GM19239 (cell line): ENCODE data around the gene CDC42BPB.
A peak's percentile ranks its signal among the peaks of the same experiment; 100 is the strongest.

ENCODE experiments used
- DNase-seq: peaks from one replicate; pipeline ENCODE4 v3.0.0; 2011; ENCODE audit warnings: low spot score; ENCODE audit not compliant: insufficient read length
- FAIRE-seq: peaks from 2 replicates; lab custom pipeline; 2011; peaks lifted over from hg19 to GRCh38; lab: Jason Lieb, UNC

Gene CDC42BPB

GRCh38 chr14:103073876-103074728 is 16.8 kb upstream of the CDC42BPB start:
- DNase-seq (no peak), FAIRE-seq (no peak)

GRCh38 chr14:103073367-103073875 is 16.1 kb upstream of the CDC42BPB start:
- no peak for DNase-seq
- no peak for FAIRE-seq

GRCh38 chr14:103072595-103073366 is 15.4 kb upstream of the CDC42BPB start:
- DNase-seq (no peak), FAIRE-seq (no peak)

GRCh38 chr14:103071544-103072251 is 14.3 kb upstream of the CDC42BPB start:
- no peak for FAIRE-seq
- DNase-seq, result no peak

- no peak for DNase-seq
- no peak for FAIRE-seq
Measured at GRCh38 chr14:103070971-103071542, 13.7 kb upstream of the CDC42BPB start.

GRCh38 chr14:103070263-103070885 is 13.0 kb upstream of the CDC42BPB start:
- DNase-seq (no peak), FAIRE-seq (no peak)

- DNase-seq (no peak), FAIRE-seq (no peak)
Measured at GRCh38 chr14:103068351-103069073, 11.2 kb upstream of the CDC42BPB start.

GRCh38 chr14:103067231-103067954 is 10.0 kb upstream of the CDC42BPB start:
- FAIRE-seq (no peak), DNase-seq (no peak)

DNA sequence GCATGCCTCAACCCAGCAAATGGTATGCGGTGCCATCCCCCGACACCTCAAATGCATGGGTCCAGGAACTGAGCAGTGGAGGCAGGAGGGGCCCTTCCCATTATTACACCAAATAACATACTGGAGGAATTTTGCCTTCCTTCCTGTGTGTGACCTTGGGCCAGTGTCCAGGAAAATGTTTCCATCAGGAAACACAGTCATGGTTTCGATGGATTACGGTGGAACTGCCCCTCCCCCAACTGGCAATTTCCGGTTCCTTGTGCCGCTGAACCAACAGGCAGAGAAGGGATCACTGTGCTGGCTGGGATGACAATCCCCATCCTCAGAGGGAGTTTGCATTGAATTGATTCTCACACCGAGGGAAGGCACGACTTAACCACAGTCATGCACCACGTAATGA is 9.1 kb upstream of the CDC42BPB start:
- DNase-seq (no peak), FAIRE-seq (no peak)

DNA sequence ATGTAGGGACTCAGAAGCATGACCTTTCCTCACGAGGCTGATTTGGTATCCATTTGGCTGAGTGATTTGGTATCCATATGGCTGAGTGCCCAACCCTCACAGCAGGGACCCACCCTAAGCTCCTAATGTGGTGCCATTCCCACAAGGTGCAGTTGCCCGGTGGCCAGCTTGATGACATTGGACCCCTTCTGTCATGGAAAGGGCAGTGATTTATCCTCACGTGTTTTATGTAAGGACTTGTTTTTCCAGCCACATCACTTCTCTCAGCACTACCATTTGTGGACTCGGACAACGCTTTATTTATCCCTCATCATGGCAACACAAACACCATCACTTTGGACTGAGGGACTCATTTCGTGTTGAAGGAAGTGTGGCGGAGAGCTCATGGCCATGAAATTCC is 8.5 kb upstream of the CDC42BPB start:
- FAIRE-seq (no peak), DNase-seq (no peak)

GRCh38 chr14:103064978-103065377 is 7.6 kb upstream of the CDC42BPB start:
- DNase-seq (no peak), FAIRE-seq (no peak)

GRCh38 chr14:103064436-103064835 is 7.1 kb upstream of the CDC42BPB start:
- DNase-seq (no peak), FAIRE-seq (no peak)

DNA sequence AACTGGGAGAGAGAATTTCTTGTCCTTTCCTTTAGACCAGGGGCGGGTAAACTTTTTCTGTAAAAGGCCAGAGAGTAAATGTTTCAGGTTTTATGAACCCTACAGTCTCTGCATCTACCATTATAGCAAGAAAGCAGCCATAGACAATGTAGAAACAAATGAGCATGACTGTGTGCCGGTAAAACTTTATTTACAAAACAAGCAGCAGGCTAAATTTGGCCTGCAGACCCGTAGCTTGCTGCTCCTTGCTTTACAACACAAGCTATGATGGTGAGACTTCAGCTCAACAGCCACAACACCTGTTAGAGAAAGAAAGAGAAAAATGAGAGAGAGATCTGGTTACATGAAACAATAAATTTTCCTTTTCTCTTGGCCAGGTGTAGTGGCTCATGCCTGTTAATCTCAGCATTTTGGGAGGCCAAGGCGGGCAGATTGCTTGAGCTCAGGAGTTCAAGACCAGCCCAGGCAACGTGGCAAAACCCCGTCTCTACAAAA is 4.2 kb upstream of the CDC42BPB start:
- DNase-seq (no peak), FAIRE-seq (no peak)

DNA sequence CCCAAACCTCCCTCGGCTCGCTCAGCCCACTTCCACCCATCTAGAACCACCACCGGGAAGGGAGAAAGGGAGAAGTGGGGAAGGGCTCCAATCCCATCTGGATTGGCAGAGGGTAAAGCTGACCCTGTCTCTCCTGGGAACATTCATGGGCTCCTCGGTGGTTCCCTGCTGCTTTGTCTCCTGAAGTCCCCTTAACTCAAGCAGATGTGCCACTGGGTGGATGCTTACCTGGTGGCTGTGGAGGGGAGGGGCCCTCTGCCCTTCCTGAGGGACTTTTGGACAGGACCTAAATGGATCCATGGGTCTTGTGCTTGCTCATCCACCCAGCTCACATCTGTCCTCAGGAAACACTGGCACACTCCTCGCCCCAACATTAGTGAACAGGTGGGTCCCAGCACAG is 2.2 kb upstream of the CDC42BPB start:
- FAIRE-seq, result no peak

GRCh38 chr14:103058164-103059055 is 1.1 kb upstream of the CDC42BPB start:
- DNase-seq (no peak), FAIRE-seq (no peak)

More for the DNA sequence above, 2.2 kb upstream of the CDC42BPB start:
- no peak for DNase-seq

DNA sequence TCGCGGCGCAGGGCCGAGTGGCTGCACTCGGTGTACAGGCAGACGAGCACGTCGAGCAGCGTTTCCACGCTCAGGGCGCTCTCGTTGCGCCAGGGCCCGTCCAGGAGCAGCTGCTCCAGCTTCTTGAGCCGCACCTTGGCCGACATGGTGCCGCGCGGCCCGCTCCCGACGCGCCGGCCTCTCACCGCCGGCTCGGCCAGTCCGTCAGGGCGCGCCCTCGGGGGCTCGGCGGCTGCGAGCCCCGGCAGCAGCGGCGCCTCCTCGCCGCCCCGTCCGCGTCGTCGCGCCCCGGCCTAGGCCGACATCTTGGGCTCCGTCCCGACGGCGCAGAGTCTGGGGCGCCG is 349 bp downstream of the CDC42BPB start:
- FAIRE-seq, result no peak
- peak; percentile 55 for DNase-seq

- DNase-seq (no peak), FAIRE-seq (no peak)
Measured at GRCh38 chr14:103056322-103057027, 874 bp downstream of the CDC42BPB start.
